HepG2 (cell line): ENCODE results near the gene RPUSD4. TPM values are rescaled to one million over a fixed set of nuclear protein-coding genes. Genes with fewer than 3 reads are reported as not detected.
A peak's percentile ranks its signal among the peaks of the same experiment; 100 is the strongest.

Source experiments
- ETV5 ChIP-seq: IDR thresholded peaks from 2 replicates; pipeline ENCODE4 v1.6.1; 2018; ENCODE audit warnings: missing biosample characterization, missing genetic modification reagents, inconsistent platforms, borderline replicate concordance
- HOXA3 ChIP-seq: sonication (generic); formaldehyde crosslinking; IDR thresholded peaks from 2 replicates; pipeline ENCODE4 v1.5.0; 2020; ENCODE audit warnings: missing genetic modification reagents
- MIER3 ChIP-seq: IDR thresholded peaks from 2 replicates; pipeline ENCODE4 v1.6.1; 2016; ENCODE audit warnings: missing compliant biosample characterization, borderline replicate concordance
- PCBP2 ChIP-seq: fragments of 200-400 bp; formaldehyde crosslinking; optimal IDR thresholded peaks from 2 replicates; pipeline ENCODE3; 2018; ENCODE audit warnings: low read length, low read depth; ENCODE audit not compliant: poor library complexity, severe bottlenecking
- PRMT3 ChIP-seq: sonication (generic); formaldehyde crosslinking; IDR thresholded peaks from 2 replicates; pipeline ENCODE4 v1.8.1; 2022; ENCODE audit warnings: low read depth, mild to moderate bottlenecking, moderate library complexity, missing genetic modification reagents, borderline replicate concordance
- REXO4 ChIP-seq: sonication (generic); formaldehyde crosslinking; IDR thresholded peaks from 2 replicates; pipeline ENCODE4 v1.8.0; 2022; ENCODE audit warnings: missing genetic modification reagents, mild to moderate bottlenecking, borderline replicate concordance
- SAFB2 ChIP-seq: sonication (generic); formaldehyde crosslinking; IDR thresholded peaks from 2 replicates; pipeline ENCODE4 v1.5.1; 2020; ENCODE audit warnings: missing genetic modification reagents, low read depth, mild to moderate bottlenecking, borderline replicate concordance
- XRCC5 ChIP-seq: fragments of 200-400 bp; formaldehyde crosslinking; optimal IDR thresholded peaks from 2 replicates; pipeline ENCODE3; 2017; ENCODE audit warnings: mild to moderate bottlenecking, low read length
- ZNF12 ChIP-seq: sonication (generic); formaldehyde crosslinking; IDR thresholded peaks from 2 replicates; pipeline ENCODE4 v1.5.0; 2020; ENCODE audit warnings: missing genetic modification reagents
- ZNF605 ChIP-seq: sonication (generic); formaldehyde crosslinking; IDR thresholded peaks from 2 replicates; pipeline ENCODE4 v1.8.0; 2022; ENCODE audit warnings: mild to moderate bottlenecking, missing genetic modification reagents
- ZNF629 ChIP-seq: sonication (generic); formaldehyde crosslinking; conservative IDR thresholded peaks from 2 replicates; pipeline ENCODE4 v1.5.0; 2020; ENCODE audit warnings: missing genetic modification reagents
- ZNF878 ChIP-seq: sonication (generic); formaldehyde crosslinking; IDR thresholded peaks from 2 replicates; pipeline ENCODE4 v1.8.1; 2023; ENCODE audit warnings: mild to moderate bottlenecking, missing genetic modification reagents, moderate library complexity
- polyA plus RNA-seq, 8 experiments: library from polyadenylated mRNA; depleted of rRNA in 3 of 8; stranded (reverse) in 7 of 8; unstranded in 1 of 8; fragments of >200 nt; fragmentation: Illumina TruSeq in 4 of 8; extraction: Trizol in 4 of 8; gene quantifications; 2 replicates each; pipeline versions ENCODE4 v1.2.1 to v1.2.3, GENCODE V29; 2011 to 2016; ENCODE audit warnings: low read depth in 4 of 8, missing spikeins in 1 of 8, mixed read lengths in 1 of 8; ENCODE audit not compliant: insufficient read depth in 1 of 8
- total RNA-seq, 5 experiments: library from RNA; depleted of rRNA; stranded (reverse); fragments of >200 nt; fragmentation: Illumina TruSeq; extraction: Trizol; gene quantifications; 2 replicates each; pipeline ENCODE4 v1.2.3, GENCODE V29; 2016; ENCODE audit warnings: low read depth in 1 of 5
- TF ChIP-seq, protein P1 (sequence below): sonication (generic); formaldehyde crosslinking; IDR thresholded peaks from 2 replicates; pipeline ENCODE4 v1.9.0; 2021; ENCODE audit warnings: mild to moderate bottlenecking, missing genetic modification reagents
- TF ChIP-seq, protein P2 (sequence below): sonication (generic); formaldehyde crosslinking; IDR thresholded peaks from 2 replicates; pipeline ENCODE4 v1.5.1; 2020; ENCODE audit warnings: mild to moderate bottlenecking, moderate library complexity, missing genetic modification reagents
- TF ChIP-seq, protein P3 (sequence below): sonication (generic); formaldehyde crosslinking; IDR thresholded peaks from 2 replicates; pipeline ENCODE4 v1.4.0; 2020; ENCODE audit warnings: missing genetic modification reagents, mild to moderate bottlenecking, borderline replicate concordance
- TF ChIP-seq, protein P4 (sequence below): sonication (generic); formaldehyde crosslinking; IDR thresholded peaks from 2 replicates; pipeline ENCODE4 v1.5.1; 2020; ENCODE audit warnings: missing genetic modification reagents, mild to moderate bottlenecking, borderline replicate concordance

Gene RPUSD4
- total and polyA plus RNA-seq, 2 of the 13 experiments (the other 11 are each of a cell fraction or from before 2014, with no cell fraction given) = 45.0 to 52.9 TPM

DNA sequence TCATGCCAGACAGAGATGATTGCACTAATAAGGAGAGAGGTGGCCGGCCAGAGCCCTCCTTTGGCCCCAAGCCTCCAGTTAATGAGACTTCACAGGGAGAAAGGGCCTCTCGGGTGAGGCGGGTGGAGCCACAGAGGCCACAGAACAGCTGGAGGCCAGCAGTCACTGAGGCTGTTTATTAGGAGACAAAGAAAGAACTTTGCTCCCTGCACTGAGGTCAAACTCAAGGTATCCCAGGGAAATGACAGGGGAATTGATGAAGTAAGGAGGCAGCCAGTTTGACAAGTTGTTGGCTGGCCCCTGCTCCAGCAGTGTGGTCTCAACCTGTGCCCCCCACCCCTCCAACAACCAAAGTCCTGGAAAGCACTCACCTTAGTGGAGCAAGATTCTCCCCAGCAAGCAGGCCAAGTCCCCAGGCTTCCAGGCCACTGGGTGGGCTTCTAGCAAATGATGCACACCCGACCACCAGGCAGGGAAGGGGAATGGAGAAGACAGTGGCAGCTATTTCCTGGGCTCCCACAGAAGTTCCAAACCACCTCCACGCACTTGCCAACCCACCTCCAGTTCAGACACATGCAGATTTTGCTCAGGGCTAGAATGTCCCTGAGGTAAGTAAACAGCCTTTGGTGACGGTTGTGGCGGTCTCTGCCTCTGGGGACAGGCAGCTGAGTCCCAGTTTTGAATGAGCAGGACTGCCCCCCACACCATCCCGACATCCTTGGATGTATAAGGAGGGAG, 53.2 kb downstream of the RPUSD4 start (continued):
- TF ChIP-seq, protein P1, sequence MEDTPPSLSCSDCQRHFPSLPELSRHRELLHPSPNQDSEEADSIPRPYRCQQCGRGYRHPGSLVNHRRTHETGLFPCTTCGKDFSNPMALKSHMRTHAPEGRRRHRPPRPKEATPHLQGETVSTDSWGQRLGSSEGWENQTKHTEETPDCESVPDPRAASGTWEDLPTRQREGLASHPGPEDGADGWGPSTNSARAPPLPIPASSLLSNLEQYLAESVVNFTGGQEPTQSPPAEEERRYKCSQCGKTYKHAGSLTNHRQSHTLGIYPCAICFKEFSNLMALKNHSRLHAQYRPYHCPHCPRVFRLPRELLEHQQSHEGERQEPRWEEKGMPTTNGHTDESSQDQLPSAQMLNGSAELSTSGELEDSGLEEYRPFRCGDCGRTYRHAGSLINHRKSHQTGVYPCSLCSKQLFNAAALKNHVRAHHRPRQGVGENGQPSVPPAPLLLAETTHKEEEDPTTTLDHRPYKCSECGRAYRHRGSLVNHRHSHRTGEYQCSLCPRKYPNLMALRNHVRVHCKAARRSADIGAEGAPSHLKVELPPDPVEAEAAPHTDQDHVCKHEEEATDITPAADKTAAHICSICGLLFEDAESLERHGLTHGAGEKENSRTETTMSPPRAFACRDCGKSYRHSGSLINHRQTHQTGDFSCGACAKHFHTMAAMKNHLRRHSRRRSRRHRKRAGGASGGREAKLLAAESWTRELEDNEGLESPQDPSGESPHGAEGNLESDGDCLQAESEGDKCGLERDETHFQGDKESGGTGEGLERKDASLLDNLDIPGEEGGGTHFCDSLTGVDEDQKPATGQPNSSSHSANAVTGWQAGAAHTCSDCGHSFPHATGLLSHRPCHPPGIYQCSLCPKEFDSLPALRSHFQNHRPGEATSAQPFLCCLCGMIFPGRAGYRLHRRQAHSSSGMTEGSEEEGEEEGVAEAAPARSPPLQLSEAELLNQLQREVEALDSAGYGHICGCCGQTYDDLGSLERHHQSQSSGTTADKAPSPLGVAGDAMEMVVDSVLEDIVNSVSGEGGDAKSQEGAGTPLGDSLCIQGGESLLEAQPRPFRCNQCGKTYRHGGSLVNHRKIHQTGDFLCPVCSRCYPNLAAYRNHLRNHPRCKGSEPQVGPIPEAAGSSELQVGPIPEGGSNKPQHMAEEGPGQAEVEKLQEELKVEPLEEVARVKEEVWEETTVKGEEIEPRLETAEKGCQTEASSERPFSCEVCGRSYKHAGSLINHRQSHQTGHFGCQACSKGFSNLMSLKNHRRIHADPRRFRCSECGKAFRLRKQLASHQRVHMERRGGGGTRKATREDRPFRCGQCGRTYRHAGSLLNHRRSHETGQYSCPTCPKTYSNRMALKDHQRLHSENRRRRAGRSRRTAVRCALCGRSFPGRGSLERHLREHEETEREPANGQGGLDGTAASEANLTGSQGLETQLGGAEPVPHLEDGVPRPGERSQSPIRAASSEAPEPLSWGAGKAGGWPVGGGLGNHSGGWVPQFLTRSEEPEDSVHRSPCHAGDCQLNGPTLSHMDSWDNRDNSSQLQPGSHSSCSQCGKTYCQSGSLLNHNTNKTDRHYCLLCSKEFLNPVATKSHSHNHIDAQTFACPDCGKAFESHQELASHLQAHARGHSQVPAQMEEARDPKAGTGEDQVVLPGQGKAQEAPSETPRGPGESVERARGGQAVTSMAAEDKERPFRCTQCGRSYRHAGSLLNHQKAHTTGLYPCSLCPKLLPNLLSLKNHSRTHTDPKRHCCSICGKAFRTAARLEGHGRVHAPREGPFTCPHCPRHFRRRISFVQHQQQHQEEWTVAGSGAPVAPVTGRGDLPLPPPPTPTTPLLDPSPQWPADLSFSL (CRISPR knock-in tag) = no peak
- TF ChIP-seq PCBP2 (no peak), ETV5 (CRISPR knock-in tag) (no peak), ZNF12 (CRISPR knock-in tag) (no peak), MIER3 (CRISPR knock-in tag) (no peak; the same call in 1 of the 2 replicates), ZNF605 (CRISPR knock-in tag) (peak; percentile 37; the same call in 1 of the 2 replicates), XRCC5 (no peak), SAFB2 (CRISPR knock-in tag) (no peak), PRMT3 (CRISPR knock-in tag) (no peak), REXO4 (CRISPR knock-in tag) (no peak), ZNF629 (CRISPR knock-in tag) (peak; percentile 61), HOXA3 (CRISPR knock-in tag) (0 out of 2 replicates have a peak, but pooled peaks have one; percentile 31), ZNF878 (CRISPR knock-in tag) (0 out of 2 replicates have a peak, but pooled peaks have one; percentile 37)
- TF ChIP-seq, protein P2, sequence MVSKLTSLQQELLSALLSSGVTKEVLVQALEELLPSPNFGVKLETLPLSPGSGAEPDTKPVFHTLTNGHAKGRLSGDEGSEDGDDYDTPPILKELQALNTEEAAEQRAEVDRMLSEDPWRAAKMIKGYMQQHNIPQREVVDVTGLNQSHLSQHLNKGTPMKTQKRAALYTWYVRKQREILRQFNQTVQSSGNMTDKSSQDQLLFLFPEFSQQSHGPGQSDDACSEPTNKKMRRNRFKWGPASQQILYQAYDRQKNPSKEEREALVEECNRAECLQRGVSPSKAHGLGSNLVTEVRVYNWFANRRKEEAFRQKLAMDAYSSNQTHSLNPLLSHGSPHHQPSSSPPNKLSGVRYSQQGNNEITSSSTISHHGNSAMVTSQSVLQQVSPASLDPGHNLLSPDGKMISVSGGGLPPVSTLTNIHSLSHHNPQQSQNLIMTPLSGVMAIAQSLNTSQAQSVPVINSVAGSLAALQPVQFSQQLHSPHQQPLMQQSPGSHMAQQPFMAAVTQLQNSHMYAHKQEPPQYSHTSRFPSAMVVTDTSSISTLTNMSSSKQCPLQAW = peak; percentile 11; the same call in 1 of the 2 replicates
- TF ChIP-seq, protein P3, sequence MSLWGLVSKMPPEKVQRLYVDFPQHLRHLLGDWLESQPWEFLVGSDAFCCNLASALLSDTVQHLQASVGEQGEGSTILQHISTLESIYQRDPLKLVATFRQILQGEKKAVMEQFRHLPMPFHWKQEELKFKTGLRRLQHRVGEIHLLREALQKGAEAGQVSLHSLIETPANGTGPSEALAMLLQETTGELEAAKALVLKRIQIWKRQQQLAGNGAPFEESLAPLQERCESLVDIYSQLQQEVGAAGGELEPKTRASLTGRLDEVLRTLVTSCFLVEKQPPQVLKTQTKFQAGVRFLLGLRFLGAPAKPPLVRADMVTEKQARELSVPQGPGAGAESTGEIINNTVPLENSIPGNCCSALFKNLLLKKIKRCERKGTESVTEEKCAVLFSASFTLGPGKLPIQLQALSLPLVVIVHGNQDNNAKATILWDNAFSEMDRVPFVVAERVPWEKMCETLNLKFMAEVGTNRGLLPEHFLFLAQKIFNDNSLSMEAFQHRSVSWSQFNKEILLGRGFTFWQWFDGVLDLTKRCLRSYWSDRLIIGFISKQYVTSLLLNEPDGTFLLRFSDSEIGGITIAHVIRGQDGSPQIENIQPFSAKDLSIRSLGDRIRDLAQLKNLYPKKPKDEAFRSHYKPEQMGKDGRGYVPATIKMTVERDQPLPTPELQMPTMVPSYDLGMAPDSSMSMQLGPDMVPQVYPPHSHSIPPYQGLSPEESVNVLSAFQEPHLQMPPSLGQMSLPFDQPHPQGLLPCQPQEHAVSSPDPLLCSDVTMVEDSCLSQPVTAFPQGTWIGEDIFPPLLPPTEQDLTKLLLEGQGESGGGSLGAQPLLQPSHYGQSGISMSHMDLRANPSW (CRISPR knock-in tag) = no peak
- TF ChIP-seq, protein P4, sequence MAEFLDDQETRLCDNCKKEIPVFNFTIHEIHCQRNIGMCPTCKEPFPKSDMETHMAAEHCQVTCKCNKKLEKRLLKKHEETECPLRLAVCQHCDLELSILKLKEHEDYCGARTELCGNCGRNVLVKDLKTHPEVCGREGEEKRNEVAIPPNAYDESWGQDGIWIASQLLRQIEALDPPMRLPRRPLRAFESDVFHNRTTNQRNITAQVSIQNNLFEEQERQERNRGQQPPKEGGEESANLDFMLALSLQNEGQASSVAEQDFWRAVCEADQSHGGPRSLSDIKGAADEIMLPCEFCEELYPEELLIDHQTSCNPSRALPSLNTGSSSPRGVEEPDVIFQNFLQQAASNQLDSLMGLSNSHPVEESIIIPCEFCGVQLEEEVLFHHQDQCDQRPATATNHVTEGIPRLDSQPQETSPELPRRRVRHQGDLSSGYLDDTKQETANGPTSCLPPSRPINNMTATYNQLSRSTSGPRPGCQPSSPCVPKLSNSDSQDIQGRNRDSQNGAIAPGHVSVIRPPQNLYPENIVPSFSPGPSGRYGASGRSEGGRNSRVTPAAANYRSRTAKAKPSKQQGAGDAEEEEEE (CRISPR knock-in tag) = no peak
